ENCODE measurements around the gene LGR6. TPM values are rescaled to one million over a fixed set of nuclear protein-coding genes. Genes with fewer than 3 reads are reported as not detected.
"Not testable (repeated sequence)": the region's sequence is repeated elsewhere in the genome, so short reads cannot be mapped to it uniquely, and the experiment has no call there.

LGR6 gene
- total RNA-seq, 1 donor from 2014 or later = 1.4 TPM

DNA sequence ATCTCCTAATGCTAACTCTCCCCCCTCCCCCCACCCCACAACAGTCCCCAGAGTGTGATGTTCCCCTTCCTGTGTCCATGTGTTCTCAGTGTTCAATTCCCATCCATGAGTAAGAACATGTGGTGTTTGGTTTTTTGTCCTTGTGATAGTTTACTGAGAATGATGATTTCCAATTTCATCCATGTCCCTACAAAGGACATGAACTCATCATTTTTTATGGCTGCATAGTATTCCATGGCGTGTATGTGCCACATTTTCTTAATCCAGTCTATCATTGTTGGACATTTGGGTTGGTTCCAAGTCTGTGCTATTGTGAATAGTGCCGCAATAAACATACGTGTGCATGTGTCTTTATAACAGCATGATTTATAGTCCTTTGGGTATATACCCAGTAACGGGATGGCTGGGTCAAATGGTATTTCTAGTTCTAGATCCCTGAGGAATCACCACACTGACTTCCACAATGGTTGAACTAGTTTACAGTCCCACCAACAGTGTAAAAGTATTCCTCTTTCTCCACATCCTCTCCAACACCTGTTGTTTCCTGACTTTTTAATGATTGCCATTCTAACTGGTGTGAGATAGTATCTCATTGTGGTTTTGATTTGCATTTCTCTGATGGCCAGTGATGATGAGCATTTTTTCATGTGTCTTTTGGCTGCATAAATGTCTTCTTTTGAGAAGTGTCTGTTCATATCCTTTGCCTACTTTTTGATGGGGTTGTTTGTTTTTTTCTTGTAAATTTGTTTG is 67.8 kb downstream of the LGR6 start:
- DNase-seq (ENCODE audit: low spot score); ATAC-seq: not testable (repeated sequence)

DNA sequence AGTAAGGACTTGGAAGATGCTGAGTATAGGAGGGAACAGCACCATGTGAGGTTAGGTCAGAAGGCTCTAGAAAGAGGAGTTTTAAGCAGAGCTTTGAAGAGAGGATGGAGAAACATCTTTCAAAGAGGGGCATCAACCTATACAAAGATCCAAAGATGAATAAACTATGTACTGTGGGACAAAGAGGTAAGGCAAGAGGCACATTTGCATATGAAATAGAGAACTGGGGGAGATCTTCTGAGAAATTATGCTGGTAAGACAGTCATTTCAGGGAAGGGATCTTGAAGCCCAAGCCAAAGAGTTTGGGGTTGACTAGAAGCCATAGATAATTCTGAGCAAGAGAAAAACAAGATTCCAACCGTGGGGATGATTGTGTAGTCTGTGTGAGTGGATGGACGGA is 70.0 kb downstream of the LGR6 start:
- ATAC-seq (no peak), DNase-seq (ENCODE audit: low spot score) (no peak)

DNA sequence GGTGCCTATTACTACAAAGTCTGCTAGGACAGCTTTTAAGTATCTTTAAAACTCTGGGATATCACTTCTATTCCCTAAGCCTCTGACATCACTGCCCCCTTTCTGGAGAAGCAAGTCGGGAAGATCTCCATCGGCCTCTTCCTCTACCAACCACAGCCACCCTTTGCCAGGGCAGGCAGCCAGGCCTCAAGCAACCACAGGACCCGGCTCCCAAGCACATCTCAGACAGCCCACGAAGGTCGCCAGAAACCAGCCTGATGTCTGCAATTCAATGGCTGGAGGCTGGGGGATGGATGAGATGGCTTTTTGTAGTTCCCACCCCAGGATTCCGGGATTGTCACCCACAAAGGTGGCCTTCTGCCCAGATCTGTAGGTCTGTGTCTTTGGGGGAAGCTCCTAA is 70.7 kb downstream of the LGR6 start:
- DNase-seq (ENCODE audit: low spot score) (no peak), ATAC-seq (no peak)

DNA sequence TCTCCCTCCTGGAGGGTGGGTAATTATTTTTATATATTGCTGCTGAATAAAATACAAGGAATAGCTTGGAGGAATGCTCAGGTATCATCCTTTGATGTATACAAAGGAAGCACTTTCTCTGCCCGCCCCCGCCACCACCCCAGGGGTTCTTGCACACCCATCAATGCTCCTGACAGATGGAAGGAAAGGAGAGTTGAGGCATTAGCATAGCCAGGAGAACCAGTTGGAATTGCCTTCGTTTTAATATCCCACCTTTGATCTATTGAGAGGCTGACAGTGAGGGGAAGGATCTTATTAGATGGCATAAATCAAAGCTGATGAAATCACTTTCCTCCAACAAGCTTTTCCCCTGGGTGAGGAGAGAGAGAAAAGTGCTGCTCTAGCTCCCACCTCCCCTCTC is 71.1 kb downstream of the LGR6 start:
- ATAC-seq (no peak), DNase-seq (ENCODE audit: low spot score) (no peak)

DNA sequence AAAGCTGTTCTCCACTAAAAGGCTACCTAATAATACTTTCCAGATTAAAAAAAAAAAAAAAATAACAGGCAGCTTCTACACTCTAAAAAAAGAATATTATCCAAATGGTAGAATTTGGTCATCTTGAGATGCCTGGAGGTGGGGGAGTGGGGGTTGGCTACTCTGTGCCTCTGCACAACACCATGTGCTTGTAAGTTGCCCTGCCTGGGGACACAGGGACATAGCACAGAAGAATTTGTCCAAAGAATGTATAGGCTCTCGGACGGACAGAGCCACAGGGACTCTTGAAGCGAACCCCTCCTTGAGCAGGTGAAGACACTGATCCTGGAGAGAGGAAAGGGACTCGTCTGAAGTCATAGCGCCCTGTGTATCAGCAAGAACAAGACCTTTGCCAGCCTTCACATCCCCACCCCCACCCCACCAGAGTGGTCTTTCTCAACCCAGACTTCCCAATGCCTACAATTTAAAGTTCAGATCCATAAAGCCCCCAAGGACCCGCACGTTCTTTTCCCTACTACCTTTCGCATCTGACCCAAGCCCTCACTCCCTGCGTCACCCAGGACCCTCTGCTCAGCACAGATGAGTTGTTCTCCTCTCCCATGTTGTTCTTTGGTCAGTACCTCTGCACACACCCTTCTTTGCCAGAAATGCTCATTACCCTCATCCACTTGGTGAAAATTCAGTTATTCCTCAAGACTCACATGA is 72.6 kb downstream of the LGR6 start:
- DNase-seq (ENCODE audit: low spot score) = no peak
- no peak for ATAC-seq

DNA sequence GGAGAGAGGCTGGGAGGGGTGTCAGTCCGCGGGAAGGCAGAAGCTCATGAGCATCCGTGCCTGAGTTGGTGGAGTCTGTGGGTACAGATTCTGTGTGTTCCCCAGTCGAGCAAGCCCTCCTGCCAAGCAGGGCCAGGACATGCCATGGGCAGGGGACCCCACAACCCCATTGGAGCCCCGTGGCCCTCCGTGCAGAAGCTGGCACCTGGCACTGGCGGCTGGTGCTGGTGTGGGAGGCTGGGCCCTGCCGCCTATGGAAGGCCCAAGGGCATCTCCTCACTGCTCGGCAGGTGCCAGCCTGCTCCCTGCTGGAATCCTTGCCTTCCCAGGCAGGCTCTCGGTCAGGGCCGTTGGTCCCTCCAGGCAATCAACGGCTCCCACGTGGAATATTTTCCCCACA is 74.4 kb downstream of the LGR6 start:
- DNase-seq (ENCODE audit: low spot score) (no peak), ATAC-seq (no peak)

DNA sequence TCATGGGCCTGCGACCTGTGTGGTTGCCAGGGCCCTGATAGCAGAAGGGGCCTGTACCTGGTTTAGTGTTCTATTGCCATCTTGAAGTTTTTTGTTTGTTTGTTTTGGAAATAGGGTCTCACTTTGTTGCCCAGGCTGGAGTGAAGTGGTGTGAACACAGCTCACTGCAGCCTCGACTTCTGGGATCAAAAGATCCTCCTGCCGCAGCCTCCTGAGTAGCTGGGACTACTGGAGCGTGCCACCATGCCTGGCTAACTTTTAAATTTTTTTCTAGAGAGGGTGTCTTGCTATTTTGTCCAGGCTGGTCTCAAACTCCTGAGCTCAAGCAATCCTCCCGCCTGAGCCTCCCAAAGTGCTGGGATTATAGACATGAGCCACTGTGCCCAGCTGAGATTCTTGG is 75.2 kb downstream of the LGR6 start:
- DNase-seq (ENCODE audit: low spot score) (no peak), ATAC-seq (no peak)

DNA sequence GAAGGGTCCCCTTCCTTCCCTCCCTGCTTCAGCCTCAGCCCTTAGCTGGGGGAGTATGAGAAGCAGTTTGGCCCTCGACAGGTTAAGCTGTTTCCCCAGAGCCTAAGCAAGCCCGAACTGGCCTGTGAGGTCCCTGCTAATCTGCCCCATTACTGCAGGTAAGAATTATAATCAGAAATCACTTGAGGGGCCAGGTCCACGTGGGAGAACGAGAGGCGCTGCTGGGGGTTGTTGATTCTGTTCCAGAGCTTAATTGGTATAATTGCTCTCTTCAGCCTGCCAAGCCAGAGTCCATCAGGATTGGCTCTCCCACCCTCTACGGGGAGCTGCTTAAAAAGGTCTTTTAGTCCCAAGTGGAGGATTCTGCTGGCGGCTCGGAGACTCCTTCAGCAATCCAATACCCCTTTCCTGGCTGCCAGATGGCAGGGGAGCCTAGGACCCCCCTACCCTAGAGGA is 77.3 kb downstream of the LGR6 start:
- ATAC-seq (no peak), DNase-seq (ENCODE audit: low spot score) (peak; percentile 24)

DNA sequence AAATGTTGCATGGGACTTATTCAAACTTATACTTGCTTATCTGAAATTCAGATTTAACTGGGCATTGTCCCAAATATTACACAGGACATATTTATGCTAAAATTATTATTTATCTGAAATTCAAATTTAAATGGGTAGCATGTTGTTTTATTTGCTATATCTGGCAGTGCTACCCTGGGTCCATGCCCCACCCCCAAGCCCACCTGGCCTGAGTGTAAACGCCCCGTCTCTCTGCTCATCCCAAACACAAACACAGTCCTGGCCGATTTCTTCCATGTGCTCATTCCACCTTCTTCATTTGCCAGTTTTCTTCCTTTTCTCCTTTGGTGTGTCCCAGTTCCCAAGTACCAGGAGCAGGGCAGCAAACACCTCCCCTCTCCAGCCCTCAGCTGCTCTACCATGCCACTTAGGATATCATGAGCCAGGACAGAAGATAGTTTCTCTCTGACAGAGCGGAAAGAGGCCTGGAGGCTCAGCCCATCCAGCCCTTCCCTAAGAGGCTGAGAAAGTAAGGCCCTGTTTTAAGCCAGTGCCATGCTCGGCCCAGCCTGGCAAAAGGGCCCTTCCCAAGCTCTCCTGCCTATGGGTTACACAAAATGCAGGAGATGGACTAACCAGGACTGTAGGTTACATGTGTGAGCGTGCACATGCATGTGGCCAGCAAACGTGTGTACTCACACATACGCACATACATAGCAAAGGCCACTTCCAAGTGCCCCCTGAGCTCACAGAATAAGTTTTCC is 78.7 kb downstream of the LGR6 start:
- DNase-seq (ENCODE audit: low spot score) (peak; percentile 22), ATAC-seq (no peak)

DNA sequence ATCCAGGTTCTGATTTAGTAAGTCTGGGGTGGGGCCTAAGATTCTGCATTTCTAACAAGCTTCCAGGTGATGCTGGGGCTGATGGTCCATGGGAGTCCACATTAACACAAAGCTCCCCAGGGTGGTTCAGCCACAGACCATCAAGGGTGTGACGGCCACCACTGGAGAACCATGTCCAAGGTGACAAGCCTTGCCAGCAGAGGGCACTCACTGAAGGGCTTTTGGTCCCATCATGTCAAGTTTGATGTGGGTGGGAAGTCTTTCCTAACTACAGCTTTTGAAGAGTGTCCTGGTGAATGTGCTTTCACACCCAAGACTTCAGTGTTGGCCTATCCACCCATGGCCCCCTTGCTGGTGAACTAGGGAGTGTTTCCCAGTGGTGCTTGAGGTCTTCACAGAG is 81.0 kb downstream of the LGR6 start:
- peak; percentile 63 for ATAC-seq
- peak; percentile 3 for DNase-seq (ENCODE audit: low spot score)

DNA sequence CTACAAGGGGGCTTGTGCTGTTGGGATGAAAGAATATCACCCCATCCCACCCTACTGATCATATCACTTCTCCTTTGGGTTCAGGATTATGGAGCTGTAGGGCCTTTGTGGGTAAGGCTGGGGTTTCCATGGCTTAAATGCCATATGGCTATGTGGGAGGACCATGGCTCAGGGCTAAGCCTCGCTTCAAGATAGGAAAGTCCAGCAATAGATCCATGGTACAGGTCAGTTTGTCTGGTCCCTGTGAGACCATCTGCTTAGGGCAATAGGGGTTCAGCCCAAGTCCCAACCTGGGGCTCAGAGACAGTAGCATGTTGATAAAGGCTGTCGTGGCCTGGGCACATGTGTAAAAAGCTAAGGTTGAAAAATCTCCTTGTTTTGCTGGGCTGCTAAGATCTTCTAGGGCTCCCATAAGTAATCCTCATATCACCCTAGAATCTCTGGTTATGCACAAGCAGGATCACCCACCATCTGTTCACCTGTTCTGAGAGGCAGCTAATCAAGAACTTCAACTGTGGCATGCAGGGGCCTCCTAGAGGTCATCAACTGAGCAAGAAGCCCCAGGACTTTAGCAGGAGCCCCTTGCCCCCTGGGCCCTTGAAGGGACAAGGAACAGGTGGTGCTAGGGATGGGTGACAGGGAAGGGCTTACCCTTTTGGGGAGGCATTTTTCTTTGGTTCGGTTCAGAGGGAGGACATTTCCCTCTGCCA is 81.6 kb downstream of the LGR6 start:
- DNase-seq (ENCODE audit: low spot score) = peak; percentile 18

DNA sequence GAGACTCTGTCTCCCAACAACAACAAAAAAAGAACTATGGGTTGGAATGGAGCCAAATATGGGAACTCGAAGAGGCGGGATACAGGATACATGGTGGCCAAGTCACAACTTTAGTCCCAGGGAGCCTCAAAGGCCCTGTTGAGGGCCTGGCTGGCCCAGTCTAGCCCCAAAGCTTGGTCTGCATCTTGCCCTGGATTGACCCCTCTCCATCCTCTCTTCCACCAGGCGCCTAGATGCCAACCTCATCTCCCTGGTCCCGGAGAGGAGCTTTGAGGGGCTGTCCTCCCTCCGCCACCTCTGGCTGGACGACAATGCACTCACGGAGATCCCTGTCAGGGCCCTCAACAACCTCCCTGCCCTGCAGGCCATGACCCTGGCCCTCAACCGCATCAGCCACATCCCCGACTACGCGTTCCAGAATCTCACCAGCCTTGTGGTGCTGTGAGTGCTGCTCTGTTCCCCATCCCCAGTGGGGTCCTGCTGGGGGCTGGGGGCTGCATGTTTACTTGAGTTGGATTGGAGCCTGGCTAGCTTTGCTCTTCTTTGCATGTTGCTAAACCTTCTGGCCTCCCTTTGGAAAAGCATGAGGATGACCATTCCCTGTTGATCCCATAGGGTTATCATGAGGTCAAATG is 82.6 kb downstream of the LGR6 start:
- DNase-seq (ENCODE audit: low spot score) = no peak
- ATAC-seq = no peak

More for the DNA sequence above, 81.6 kb downstream of the LGR6 start:
- ATAC-seq = no peak

DNA sequence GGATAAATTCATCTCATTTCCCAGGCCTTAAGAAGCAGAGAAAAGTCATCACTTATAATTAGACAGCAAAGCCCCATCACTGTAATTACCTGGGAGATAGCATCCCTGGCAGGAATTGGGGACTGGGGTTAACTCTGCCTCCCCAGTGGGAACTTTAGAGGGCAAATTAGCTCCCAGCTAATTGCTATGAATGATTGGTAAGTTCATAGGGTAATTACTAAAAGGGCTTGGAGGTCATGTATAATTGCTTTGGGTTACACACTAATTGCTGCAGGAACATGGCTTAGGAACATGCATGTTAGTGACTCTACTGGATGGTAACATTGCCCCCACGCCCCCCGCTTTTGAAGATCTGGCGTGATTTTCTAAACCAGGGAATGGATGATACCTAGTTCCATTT is 83.3 kb downstream of the LGR6 start:
- no peak for DNase-seq (ENCODE audit: low spot score)
- no peak for ATAC-seq

DNA sequence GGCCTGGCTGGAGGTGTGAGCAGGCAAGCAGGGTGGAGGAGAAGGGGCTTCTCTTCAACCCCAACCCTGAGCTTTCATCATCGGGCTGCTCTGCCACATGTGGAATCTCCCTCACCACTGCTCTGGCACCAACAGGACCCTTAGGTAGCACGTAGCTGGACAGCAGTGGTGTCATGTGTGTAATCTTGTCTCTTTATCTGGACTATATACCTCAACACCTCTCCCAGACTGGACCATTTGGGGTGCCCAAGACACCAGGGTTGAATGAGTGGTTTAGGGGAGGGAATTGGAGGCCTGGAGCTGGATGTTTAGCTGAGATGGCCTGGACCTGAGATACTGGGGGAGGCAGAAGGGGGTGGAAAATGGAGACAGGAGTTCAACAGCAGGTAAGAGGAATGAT is 85.2 kb downstream of the LGR6 start:
- no peak for ATAC-seq
- DNase-seq (ENCODE audit: low spot score) = no peak

DNA sequence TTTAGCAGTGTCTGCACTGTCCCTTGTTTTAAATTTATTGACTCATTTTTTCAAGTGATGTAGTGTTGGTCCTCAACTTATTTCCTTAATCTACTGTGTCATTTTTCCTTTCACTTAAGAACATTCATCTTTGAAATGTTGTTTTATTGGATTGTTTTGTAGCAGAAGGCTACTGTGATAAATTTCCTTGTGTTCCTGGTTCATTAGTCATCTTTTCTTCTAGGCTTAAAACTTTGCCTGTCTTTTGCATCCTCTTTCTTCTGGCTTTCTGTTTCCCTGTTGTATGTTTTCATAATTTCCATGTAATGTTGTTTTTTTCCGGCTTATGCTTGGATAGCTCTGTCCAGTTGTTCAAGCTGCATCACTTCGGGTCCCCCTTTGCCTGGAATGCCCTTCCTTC is 86.2 kb downstream of the LGR6 start:
- DNase-seq (ENCODE audit: low spot score) (no peak), ATAC-seq (no peak)

DNA sequence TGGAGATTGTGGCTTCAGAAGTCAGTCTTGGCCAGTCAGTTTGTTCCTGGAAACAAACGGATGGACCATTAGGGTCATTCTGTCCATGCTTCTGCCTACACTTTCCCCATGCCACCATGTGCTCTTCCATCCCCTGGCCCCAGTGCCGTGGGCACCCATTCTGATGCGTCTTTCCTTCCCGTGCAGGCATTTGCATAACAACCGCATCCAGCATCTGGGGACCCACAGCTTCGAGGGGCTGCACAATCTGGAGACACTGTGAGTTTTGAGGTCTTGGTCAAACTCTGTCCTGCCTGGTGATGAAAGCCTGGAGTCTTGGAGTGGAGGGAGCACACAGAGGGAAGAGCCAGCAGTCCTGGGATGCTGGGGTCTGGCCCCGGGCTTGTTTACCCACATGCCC is 87.0 kb downstream of the LGR6 start:
- DNase-seq (ENCODE audit: low spot score) (no peak), ATAC-seq (no peak)

DNA sequence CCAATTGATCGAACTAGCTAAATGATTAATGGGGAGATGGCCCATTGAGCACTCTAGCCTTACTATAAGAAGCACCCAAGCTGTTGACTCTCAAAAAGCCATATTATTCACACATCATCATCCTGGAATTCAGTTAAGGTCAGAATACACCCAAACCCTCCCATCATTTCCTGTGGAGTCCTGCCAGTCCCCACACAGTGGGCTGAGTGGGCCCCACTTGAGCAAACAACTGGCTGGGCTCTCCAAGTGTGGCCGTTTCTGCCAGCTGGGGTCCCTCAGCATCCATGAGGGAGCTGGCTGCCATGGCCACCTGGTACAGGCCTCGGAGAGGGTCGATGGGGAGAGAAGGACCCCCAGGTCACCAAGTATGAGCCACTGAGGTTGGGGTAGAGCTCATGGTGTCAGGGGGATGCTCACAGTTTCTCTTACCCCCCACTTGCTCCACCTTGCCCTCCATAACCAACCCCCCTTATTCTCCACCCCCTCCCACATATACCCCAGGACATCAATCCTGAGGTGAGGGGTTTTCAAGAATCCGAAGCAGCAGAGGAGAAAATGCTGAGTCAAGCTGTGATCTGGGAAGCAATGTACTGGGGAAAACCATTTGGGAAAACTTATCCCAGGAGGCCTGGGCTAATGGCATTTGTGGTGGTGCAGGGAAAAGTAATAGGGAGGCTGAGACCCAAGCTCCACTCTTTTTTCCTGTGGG is 87.9 kb downstream of the LGR6 start:
- DNase-seq (ENCODE audit: low spot score) (no peak), ATAC-seq (no peak)

DNA sequence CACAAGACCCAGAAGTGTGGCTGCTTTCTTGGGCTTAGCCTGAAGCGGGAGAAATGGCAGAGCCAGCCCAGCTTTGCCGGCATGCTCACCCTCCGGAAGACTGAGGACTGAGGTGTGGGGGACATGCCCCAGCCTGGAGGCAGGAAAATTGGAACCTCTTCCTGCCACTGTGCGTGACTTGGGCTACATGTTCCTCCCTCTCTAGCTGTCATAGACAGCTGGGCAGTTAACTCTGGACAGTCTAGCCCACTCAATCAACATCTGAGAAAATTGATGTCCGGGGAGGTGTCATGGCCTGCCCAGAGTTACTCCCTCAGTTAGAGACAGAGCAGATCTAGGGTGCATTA is 88.4 kb downstream of the LGR6 start:
- ATAC-seq (no peak), DNase-seq (ENCODE audit: low spot score) (no peak)

DNA sequence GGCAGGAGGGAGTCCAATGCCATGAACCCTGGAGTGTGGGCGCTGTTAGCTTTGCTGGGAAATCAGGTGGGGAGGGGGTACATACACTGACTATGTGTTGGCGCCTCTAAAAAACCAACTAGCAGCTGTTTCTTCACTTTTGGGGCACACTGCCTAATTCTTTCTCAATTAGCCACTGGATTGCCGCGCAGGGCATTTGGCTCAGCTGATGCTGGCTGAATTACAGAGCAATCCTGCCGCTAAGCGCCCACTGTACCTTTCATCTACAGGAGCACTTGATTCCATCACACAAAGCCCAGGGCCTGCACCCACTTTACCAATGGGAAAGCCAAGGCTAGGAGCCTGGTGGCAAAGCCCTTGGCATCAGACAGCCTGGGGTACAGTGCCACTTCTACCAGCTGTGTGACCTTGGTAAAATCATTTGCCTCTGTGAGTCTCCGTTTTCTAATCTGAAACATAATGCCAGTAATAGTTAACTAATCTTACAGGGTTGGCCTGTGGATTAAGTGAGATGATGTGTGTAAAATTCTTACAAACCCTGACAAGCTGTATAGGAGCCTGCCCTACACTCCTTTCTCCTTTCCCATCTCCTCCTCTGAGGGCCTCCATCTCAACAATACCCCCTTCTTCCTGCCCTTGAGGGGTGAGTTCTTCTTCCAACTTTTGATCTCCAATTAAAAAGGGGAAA is 89.1 kb downstream of the LGR6 start:
- no peak for DNase-seq (ENCODE audit: low spot score)
- no peak for ATAC-seq
